GM23248 (cell line): Measurements from ENCODE around the gene EMC10.

Experiments
- EZH2 ChIP-seq: fragments of 200-600 bp; sonication (generic); IDR thresholded peaks from 2 replicates; pipeline ENCODE4 v1.6.1; 2018; ENCODE audit warnings: antibody characterized with exemption, mild to moderate bottlenecking; ENCODE audit not compliant: insufficient read depth, poor library complexity, severe bottlenecking
- EZH2phosphoT487 ChIP-seq: fragments of 200-600 bp; sonication (generic); IDR thresholded peaks from 2 replicates; pipeline ENCODE4 v1.6.1; 2018; ENCODE audit warnings: antibody characterized with exemption, moderate library complexity, mild to moderate bottlenecking, low read depth; ENCODE audit not compliant: insufficient read depth

DNA sequence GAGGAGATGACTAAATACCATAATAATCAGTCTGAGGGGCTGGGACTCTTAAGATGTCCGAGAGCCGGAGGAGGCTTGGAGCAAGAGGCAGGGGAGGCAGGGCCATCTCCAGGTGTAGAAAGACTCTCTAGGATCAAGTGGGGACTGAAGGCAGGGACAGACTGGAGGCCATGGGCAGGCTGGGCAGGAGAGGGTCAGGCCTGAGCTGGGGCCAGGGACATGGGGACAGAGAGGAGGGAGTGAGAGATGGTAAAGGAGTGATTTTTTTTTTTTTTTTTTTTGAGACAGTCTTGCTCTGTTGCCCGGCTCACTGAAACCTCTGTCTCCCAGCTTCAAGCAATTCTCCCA lies 32.5 kb downstream of the EMC10 start:
- TF ChIP-seq EZH2 (no peak), EZH2phosphoT487 (no peak)
